Ascending aorta (tissue), 2 donors: ENCODE data around the gene MN1. TPM values are rescaled to one million over a fixed set of nuclear protein-coding genes. Genes with fewer than 3 reads are reported as not detected.
A peak's percentile ranks its signal among the peaks of the same experiment; 100 is the strongest.

Experiments used
- DNase-seq, 2 donors: peaks; one replicate each; pipeline ENCODE4 v3.0.0-alpha.2; 2019; ENCODE audit warnings: low spot score in 2 of 2
- H3K27ac ChIP-seq, 2 donors: fragments of 200-600 bp; sonication (generic); one replicate each; pipeline ENCODE4 v1.5.1; 2016 to 2017; ENCODE audit warnings: mild to moderate bottlenecking in 1 of 2
- H3K27me3 ChIP-seq: fragments of 200-600 bp; sonication (generic); one replicate; pipeline ENCODE4 v1.5.1; 2017
- H3K36me3 ChIP-seq, 2 donors: fragments of 200-600 bp; sonication (generic); one replicate each; pipeline ENCODE4 v1.5.1; 2016
- H3K4me1 ChIP-seq, 2 donors: fragments of 200-600 bp; sonication (generic); one replicate each; pipeline ENCODE4 v1.5.1; 2016 to 2017; ENCODE audit warnings: mild to moderate bottlenecking in 1 of 2
- H3K4me3 ChIP-seq, 2 donors: fragments of 200-600 bp; sonication (generic); one replicate each; pipeline ENCODE4 v1.5.1; 2016 to 2017; ENCODE audit warnings: mild to moderate bottlenecking in 1 of 2
- H3K9me3 ChIP-seq, 2 donors: fragments of 200-600 bp; sonication (generic); one replicate each; pipeline ENCODE4 v1.5.1; 2016
- intact Hi-C: fragments of 100-400 bp; cut with DNase I; formaldehyde crosslinking; loops from one replicate; pipeline ENCODE4 v1.15.1; 2023
- total RNA-seq: library from RNA; depleted of rRNA; stranded (reverse); fragments of >200 nt; gene quantifications from one replicate; pipeline ENCODE4 v1.1.0, GENCODE V29; 2016
- TF ChIP-seq, protein P1 (sequence below), 3 experiments: fragments of 200-600 bp in 2 of 3; fragments of 450-650 bp in 1 of 3; sonication (generic) in 2 of 3; IDR thresholded peaks; one replicate each; pipeline ENCODE4 v1.5.1; 2016 to 2019; ENCODE audit warnings: antibody characterized with exemption in 3 of 3, mild to moderate bottlenecking in 1 of 3, moderate library complexity in 1 of 3

MN1 gene
- total RNA-seq, 1 donor from 2014 or later, result 23.0 TPM

DNA sequence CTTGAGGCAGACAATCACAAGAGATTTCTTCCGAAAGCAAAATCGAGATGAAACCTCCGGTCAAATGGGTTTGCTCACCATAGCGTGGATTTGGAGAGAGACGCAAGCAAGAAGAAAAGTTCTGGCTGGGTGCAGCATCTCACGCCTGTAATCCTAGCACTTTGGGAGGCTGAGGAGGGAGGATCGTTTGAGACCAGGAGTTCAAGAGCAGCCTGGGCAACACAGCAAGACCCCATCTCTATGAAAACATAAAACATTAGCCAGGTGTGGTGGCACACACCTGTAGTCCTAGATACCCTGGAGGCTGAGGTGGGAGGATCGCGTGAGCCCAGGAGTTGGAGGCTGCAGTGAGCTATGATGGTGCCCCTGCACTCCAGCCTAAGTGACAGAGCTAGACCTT, 24.4 kb downstream of the MN1 start:
- DNase-seq, result no peak
- TF ChIP-seq, protein P1, sequence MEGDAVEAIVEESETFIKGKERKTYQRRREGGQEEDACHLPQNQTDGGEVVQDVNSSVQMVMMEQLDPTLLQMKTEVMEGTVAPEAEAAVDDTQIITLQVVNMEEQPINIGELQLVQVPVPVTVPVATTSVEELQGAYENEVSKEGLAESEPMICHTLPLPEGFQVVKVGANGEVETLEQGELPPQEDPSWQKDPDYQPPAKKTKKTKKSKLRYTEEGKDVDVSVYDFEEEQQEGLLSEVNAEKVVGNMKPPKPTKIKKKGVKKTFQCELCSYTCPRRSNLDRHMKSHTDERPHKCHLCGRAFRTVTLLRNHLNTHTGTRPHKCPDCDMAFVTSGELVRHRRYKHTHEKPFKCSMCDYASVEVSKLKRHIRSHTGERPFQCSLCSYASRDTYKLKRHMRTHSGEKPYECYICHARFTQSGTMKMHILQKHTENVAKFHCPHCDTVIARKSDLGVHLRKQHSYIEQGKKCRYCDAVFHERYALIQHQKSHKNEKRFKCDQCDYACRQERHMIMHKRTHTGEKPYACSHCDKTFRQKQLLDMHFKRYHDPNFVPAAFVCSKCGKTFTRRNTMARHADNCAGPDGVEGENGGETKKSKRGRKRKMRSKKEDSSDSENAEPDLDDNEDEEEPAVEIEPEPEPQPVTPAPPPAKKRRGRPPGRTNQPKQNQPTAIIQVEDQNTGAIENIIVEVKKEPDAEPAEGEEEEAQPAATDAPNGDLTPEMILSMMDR (IDR thresholded peaks at IDR 0.05), result no peak
- peaks cover 14 to 52% of the 10 kb centered on the region in 2 donors for H3K4me1 ChIP-seq
- no peaks in the 10 kb centered on the region for H3K36me3 ChIP-seq
- no peaks in the 10 kb centered on the region for H3K9me3 ChIP-seq
- peak overlapping the region in 1 of 2 donors; percentile 51 for H3K4me3 ChIP-seq
- H3K27ac ChIP-seq, result peak overlapping the region; percentile 92 to 96
- no peaks in the 10 kb centered on the region for H3K27me3 ChIP-seq
- intact Hi-C loops, result loop anchor here (2.0 kb wide), 1 partner anchor 24 kb away; no protein-coding TSS in a partner anchor

DNA sequence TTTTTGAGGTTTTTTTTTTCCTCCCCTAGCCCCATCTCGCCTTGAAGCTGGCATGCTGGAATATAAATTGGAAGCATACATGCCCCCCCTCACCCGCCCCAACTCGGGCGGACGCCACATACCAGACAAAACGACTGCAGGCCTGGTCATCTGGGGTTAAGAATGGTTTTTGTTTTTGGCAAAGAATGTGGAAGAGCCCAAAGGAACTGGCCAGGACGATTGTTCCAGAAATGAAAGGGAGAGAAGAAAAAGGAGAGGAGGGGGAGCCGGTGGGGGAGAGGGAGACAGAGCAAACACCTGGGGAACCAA, 25.0 kb downstream of the MN1 start:
- H3K9me3 ChIP-seq, result no peaks in the 10 kb centered on the region
- no peak for DNase-seq
- H3K4me1 ChIP-seq, result peaks cover 14 to 50% of the 10 kb centered on the region in 2 donors
- intact Hi-C loops, result loop anchor here (2.0 kb wide), 1 partner anchor 24 kb away; no protein-coding TSS in a partner anchor
- TF ChIP-seq, protein P1 (IDR thresholded peaks at IDR 0.05), result no peak
- peak overlapping the region in 1 of 2 donors; percentile 51 for H3K4me3 ChIP-seq
- no peaks in the 10 kb centered on the region for H3K27me3 ChIP-seq
- H3K36me3 ChIP-seq, result no peaks in the 10 kb centered on the region
- peak overlapping the region; percentile 92 to 96 for H3K27ac ChIP-seq

DNA sequence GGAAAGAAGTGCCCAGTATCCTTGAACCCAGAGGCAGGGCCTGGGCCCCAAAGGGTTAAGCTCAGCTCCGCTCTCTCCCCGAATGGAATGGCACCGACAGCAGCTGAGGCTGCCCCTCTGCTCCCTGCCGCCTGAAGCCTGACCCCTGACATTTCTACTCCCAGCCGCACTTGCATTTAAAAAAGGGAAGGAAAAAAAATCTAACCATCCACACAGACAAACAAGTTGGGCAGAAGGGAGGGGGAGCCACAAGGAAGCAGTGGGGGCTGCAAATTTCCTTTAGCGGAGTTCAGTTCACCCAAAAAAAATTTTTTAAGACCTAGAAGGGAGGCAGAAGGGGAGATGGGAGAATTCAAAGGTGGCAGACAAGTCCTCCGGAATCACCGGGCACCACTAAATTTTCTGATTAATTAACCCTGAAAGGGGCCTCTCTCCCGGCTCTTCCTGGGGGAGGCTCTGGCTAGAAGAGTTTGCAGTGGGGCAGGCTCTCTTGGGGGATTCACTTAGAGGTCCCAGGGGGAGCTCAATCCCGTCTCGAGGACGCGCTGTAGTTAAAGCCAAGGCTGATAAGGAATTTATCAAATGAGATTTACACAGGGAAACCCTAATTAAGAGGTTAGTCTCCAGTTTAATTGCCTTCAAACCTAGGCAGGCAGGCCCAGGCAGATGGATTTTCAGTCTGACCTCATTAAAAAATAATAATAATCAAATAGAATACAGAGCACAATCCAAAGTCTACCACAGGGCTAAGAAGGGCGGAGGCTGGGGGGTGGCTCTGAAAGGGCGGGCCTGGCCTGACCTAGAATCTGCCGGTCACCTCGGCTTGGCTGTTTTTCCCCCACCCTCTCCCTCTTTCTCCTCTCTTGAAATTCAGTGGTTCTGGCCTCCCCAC, 25.6 kb downstream of the MN1 start:
- H3K4me1 ChIP-seq, result peaks cover 14 to 47% of the 10 kb centered on the region in 2 donors
- intact Hi-C loops, result loop anchor here (2.0 kb wide), 1 partner anchor 23 kb away; no protein-coding TSS in a partner anchor
- H3K9me3 ChIP-seq, result no peaks in the 10 kb centered on the region
- TF ChIP-seq, protein P1 (IDR thresholded peaks at IDR 0.05), result no peak
- peak overlapping the region; percentile 35 to 51 for H3K4me3 ChIP-seq
- H3K27me3 ChIP-seq, result no peaks in the 10 kb centered on the region
- H3K27ac ChIP-seq, result peak overlapping the region; percentile 92 to 96
- no peak for DNase-seq
- no peaks in the 10 kb centered on the region for H3K36me3 ChIP-seq

DNA sequence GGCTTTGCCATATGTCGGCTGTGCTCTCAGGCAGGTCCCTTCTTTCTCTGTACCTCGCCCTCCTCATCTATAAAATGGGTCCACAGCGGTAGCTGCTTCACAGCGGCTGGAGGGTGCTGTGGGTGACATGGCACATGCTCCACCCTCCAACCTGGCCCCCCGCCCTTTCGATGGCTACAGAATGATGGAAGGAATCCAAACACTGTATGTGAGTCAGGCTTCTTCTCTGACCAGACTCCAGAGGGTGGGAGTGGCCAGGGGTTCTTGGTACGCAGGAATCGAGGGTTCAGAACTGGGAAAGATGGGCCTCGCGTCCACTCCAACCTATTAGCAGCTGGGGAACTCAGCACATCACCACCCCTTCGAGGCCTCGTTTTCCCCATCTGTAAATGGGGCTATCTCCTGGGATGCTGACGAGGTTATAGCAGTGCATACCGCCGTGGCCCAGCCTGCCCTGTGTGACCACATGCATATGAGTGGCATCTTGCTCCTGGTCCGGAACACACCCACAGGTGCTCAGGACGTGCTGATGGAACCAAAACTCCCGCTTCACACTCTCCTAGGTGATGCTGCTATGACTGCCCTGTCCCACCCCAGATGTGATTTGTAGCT, 26.4 kb downstream of the MN1 start:
- Histone ChIP-seq H3K27ac (peak overlapping the region; percentile 92 to 96), H3K4me3 (peak overlapping the region; percentile 35 to 51)
- intact Hi-C loops, result no loop called here

DNA sequence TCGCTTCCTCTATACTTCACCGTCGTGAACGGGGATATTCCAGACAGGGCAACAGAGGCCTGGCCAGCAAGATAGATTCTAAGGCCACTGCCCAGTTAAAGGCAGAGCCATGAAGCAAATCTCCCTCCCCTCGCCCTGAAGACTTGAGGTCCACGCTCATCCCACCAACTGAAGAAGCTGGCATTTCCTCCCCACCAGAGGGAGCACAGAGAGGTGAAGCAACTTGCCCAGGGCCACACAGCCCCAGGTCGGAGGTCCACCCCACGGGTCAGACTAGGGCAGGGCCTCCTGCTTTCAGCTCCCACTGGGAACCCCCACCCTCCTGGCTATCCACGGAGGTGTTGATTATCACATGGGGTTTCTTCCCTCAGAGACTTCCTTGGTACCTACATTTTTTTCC, 27.4 kb downstream of the MN1 start:
- Histone ChIP-seq H3K27me3 (no peaks in the 10 kb centered on the region), H3K4me3 (no peak overlapping the region), H3K27ac (peak overlapping the region; percentile 28 to 50), H3K4me1 (peaks cover 9 to 38% of the 10 kb centered on the region in 2 donors), H3K36me3 (no peaks in the 10 kb centered on the region), H3K9me3 (no peaks in the 10 kb centered on the region)
- TF ChIP-seq, protein P1 (IDR thresholded peaks at IDR 0.05), result no peak
- no peak for DNase-seq
- intact Hi-C loops, result no loop called here

More for the DNA sequence above, 26.4 kb downstream of the MN1 start:
- Histone ChIP-seq H3K9me3 (no peaks in the 10 kb centered on the region), H3K27me3 (no peaks in the 10 kb centered on the region), H3K4me1 (peaks cover 14 to 47% of the 10 kb centered on the region in 2 donors), H3K36me3 (no peaks in the 10 kb centered on the region)
- DNase-seq, result peak in 1 of 2 donors; percentile 84
- TF ChIP-seq, protein P1 (IDR thresholded peaks at IDR 0.05), result no peak
